ENCODE measurements around the gene PRKCZ.
"Not testable (repeated sequence)": the region's sequence is repeated elsewhere in the genome, so short reads cannot be mapped to it uniquely, and the experiment has no call there.

PRKCZ gene

GRCh38 chr1:2111674-2112035 is 61.4 kb downstream of the PRKCZ start:
- Histone ChIP-seq H3K27ac (ENCODE audit: low read depth, low read length) (no peak overlapping the region), H3K4me3 (ENCODE audit: low read depth, low read length) (no peak overlapping the region), H3K36me3 (ENCODE audit: control insufficient read depth, insufficient read depth, low read length) (peaks cover 5% of the 10 kb centered on the region; the same call in 1 of the 2 replicates)

DNA sequence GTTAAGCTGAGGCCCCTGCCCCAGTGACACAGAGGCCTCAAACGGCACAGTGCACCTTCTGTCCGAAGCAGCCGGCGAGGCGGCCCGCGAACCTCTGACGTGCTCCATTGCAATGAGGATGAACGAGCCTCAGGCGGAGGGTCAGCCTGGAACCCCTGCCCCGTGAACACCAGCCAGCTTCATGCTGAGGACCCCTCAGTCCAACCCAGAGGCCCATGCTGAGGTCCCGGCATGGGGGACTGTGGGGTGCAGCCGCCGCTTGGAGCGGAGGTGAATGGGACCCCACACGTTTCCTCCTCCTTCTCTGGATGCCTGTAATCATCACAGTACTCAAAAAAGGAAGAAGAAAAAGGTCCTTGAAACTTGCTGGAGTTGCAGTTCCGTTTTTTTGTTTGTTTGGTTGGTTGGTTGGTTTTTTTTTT is 62.1 kb downstream of the PRKCZ start:
- peaks cover 21% of the 10 kb centered on the region for H3K4me1 ChIP-seq (ENCODE audit: control insufficient read depth, insufficient read depth, low read length)

More at GRCh38 chr1:2111674-2112035, 61.4 kb downstream of the PRKCZ start:
- Histone ChIP-seq H3K4me1 (ENCODE audit: control insufficient read depth, insufficient read depth, low read length) (peaks cover 19% of the 10 kb centered on the region), H3K9ac (ENCODE audit: low read length) (no peak overlapping the region), H3K27me3 (ENCODE audit: control insufficient read depth, insufficient read depth, low read length) (no peaks in the 10 kb centered on the region; the same call in 1 of the 2 replicates), H3K9me3 (ENCODE audit: control insufficient read depth, insufficient read depth, low read depth, low read length) (no peaks in the 10 kb centered on the region)

GRCh38 chr1:2113620-2114135 is 63.5 kb downstream of the PRKCZ start:
- peaks cover 21% of the 10 kb centered on the region for H3K4me1 ChIP-seq (ENCODE audit: control insufficient read depth, insufficient read depth, low read length)
- no peaks in the 10 kb centered on the region; the same call in 1 of the 2 replicates for H3K27me3 ChIP-seq (ENCODE audit: control insufficient read depth, insufficient read depth, low read length)
- no peaks in the 10 kb centered on the region for H3K36me3 ChIP-seq (ENCODE audit: control insufficient read depth, insufficient read depth, low read length)
- no peak overlapping the region for H3K9ac ChIP-seq (ENCODE audit: low read length)
- H3K9me3 ChIP-seq (ENCODE audit: control insufficient read depth, insufficient read depth, low read depth, low read length) = peaks cover under 1% of the 10 kb centered on the region; the same call in 1 of the 2 replicates
- no peak overlapping the region for H3K4me3 ChIP-seq (ENCODE audit: low read depth, low read length)
- no peak overlapping the region for H3K27ac ChIP-seq (ENCODE audit: low read depth, low read length)

More for the DNA sequence above, 62.1 kb downstream of the PRKCZ start:
- no peak overlapping the region for H3K27ac ChIP-seq (ENCODE audit: low read depth, low read length)
- H3K27me3 ChIP-seq (ENCODE audit: control insufficient read depth, insufficient read depth, low read length) = no peaks in the 10 kb centered on the region; the same call in 1 of the 2 replicates
- H3K36me3 ChIP-seq (ENCODE audit: control insufficient read depth, insufficient read depth, low read length) = no peaks in the 10 kb centered on the region
- no peak overlapping the region for H3K9ac ChIP-seq (ENCODE audit: low read length)
- no peaks in the 10 kb centered on the region for H3K9me3 ChIP-seq (ENCODE audit: control insufficient read depth, insufficient read depth, low read depth, low read length)
- no peak overlapping the region for H3K4me3 ChIP-seq (ENCODE audit: low read depth, low read length)

- H3K27me3 ChIP-seq (ENCODE audit: control insufficient read depth, insufficient read depth, low read length); H3K27ac ChIP-seq (ENCODE audit: low read depth, low read length); H3K9ac ChIP-seq (ENCODE audit: low read length); H3K36me3 ChIP-seq (ENCODE audit: control insufficient read depth, insufficient read depth, low read length); H3K9me3 ChIP-seq (ENCODE audit: control insufficient read depth, insufficient read depth, low read depth, low read length); H3K4me3 ChIP-seq (ENCODE audit: low read depth, low read length): not testable (repeated sequence)
- H3K4me1 ChIP-seq (ENCODE audit: control insufficient read depth, insufficient read depth, low read length) = peaks cover 21% of the 10 kb centered on the region
These were observed 64.4 kb downstream of the PRKCZ start for GRCh38 chr1:2114635-2115007.

DNA sequence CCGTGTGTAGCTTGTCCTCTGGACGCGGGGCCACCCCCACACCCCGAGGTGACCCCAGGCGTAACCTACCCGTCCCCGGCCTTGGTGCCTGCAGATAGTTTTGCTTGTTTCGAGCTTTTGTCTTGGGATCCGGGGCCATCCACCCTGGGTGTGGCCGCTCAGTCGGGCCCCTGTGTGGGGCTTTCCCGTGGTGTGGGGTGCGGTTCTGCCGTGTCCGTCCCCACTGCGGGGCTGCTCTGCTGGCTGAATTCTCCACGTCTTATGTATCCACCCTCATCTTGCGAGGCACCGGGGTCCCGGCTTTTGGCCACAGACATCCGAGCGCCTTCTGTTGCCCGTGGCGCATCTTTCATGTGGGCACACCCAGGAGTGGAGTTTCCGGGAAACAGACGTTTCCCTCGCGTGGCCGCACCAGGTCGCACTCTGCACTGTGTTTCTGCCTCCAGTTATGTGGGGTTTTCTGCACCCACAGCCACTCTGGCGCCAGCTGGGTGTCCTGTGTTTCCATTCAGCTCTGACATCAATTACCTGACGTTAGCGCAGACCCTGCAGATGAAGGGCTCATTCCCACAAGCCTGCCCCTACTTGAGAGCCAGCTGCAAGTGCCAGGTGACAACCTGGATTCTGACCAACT is 64.9 kb downstream of the PRKCZ start:
- Histone ChIP-seq H3K9me3 (ENCODE audit: control insufficient read depth, insufficient read depth, low read depth, low read length) (peaks cover 3% of the 10 kb centered on the region; the same call in 1 of the 2 replicates), H3K4me1 (ENCODE audit: control insufficient read depth, insufficient read depth, low read length) (peaks cover 21% of the 10 kb centered on the region), H3K4me3 (ENCODE audit: low read depth, low read length) (no peak overlapping the region), H3K27ac (ENCODE audit: low read depth, low read length) (no peak overlapping the region), H3K9ac (ENCODE audit: low read length) (no peak overlapping the region), H3K36me3 (ENCODE audit: control insufficient read depth, insufficient read depth, low read length) (no peaks in the 10 kb centered on the region), H3K27me3 (ENCODE audit: control insufficient read depth, insufficient read depth, low read length) (no peaks in the 10 kb centered on the region; the same call in 1 of the 2 replicates)

DNA sequence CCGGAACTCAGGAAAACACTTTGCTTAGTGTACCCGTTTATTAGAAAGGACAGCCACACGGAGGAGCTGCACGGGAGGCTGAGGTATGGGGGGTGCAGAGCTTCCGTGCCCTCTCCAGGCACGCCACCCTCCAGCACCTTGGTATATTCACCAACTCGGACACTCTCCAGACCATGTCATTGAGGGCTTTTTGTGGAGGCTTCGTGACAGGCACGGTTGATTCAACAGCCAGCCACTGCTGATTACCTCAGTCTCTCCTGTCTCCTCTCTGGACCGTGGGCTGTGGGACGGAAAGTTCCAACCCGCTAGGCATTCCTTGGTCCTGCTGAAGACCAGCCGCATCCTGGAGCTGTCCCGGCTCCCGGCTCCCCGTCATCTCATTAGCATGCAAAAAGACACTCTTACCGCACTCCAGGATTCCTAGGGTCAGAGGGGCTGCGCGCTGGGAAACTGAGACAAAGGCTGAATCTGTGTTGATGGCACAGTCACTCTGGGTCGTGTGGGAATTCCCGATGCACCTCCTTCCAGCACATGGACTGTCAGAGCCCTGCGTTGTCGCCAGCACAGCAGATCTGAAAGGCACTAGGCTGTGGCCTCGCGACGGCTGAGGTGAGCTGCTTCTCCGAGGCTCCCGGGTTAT is 65.6 kb downstream of the PRKCZ start:
- H3K4me1 ChIP-seq (ENCODE audit: control insufficient read depth, insufficient read depth, low read length) = peaks cover 21% of the 10 kb centered on the region
- H3K27ac ChIP-seq (ENCODE audit: low read depth, low read length) = no peak overlapping the region
- no peak overlapping the region for H3K9ac ChIP-seq (ENCODE audit: low read length)
- H3K9me3 ChIP-seq (ENCODE audit: control insufficient read depth, insufficient read depth, low read depth, low read length) = peaks cover 3% of the 10 kb centered on the region; the same call in 1 of the 2 replicates
- peak overlapping the region; percentile 16; the same call in 1 of the 2 replicates for H3K4me3 ChIP-seq (ENCODE audit: low read depth, low read length)
- H3K36me3 ChIP-seq (ENCODE audit: control insufficient read depth, insufficient read depth, low read length) = no peaks in the 10 kb centered on the region
- no peaks in the 10 kb centered on the region; the same call in 1 of the 2 replicates for H3K27me3 ChIP-seq (ENCODE audit: control insufficient read depth, insufficient read depth, low read length)

- Histone ChIP-seq H3K4me1 (ENCODE audit: control insufficient read depth, insufficient read depth, low read length) (peaks cover 19% of the 10 kb centered on the region), H3K4me3 (ENCODE audit: low read depth, low read length) (no peak overlapping the region), H3K27me3 (ENCODE audit: control insufficient read depth, insufficient read depth, low read length) (no peaks in the 10 kb centered on the region; the same call in 1 of the 2 replicates)
These were observed 69.7 kb downstream of the PRKCZ start for GRCh38 chr1:2119886-2120285.

GRCh38 chr1:2121101-2121691 is 71.0 kb downstream of the PRKCZ start:
- peaks cover 10% of the 10 kb centered on the region for H3K9me3 ChIP-seq (ENCODE audit: control insufficient read depth, insufficient read depth, low read depth, low read length)
- H3K9ac ChIP-seq (ENCODE audit: low read length) = no peak overlapping the region
- H3K27me3 ChIP-seq (ENCODE audit: control insufficient read depth, insufficient read depth, low read length) = no peaks in the 10 kb centered on the region; the same call in 1 of the 2 replicates
- no peak overlapping the region for H3K27ac ChIP-seq (ENCODE audit: low read depth, low read length)
- H3K4me1 ChIP-seq (ENCODE audit: control insufficient read depth, insufficient read depth, low read length) = peaks cover 13% of the 10 kb centered on the region
- no peaks in the 10 kb centered on the region for H3K36me3 ChIP-seq (ENCODE audit: control insufficient read depth, insufficient read depth, low read length)
- H3K4me3 ChIP-seq (ENCODE audit: low read depth, low read length) = no peak overlapping the region

More at GRCh38 chr1:2119886-2120285, 69.7 kb downstream of the PRKCZ start:
- H3K27ac ChIP-seq (ENCODE audit: low read depth, low read length) = no peak overlapping the region
- no peak overlapping the region for H3K9ac ChIP-seq (ENCODE audit: low read length)
- no peaks in the 10 kb centered on the region for H3K36me3 ChIP-seq (ENCODE audit: control insufficient read depth, insufficient read depth, low read length)
- peaks cover 10% of the 10 kb centered on the region for H3K9me3 ChIP-seq (ENCODE audit: control insufficient read depth, insufficient read depth, low read depth, low read length)

- not testable (repeated sequence) for H3K4me3 ChIP-seq (ENCODE audit: low read depth, low read length); H3K9ac ChIP-seq (ENCODE audit: low read length); H3K27me3 ChIP-seq (ENCODE audit: control insufficient read depth, insufficient read depth, low read length); H3K4me1 ChIP-seq (ENCODE audit: control insufficient read depth, insufficient read depth, low read length); H3K27ac ChIP-seq (ENCODE audit: low read depth, low read length); H3K9me3 ChIP-seq (ENCODE audit: control insufficient read depth, insufficient read depth, low read depth, low read length); H3K36me3 ChIP-seq (ENCODE audit: control insufficient read depth, insufficient read depth, low read length)
These were observed 71.6 kb downstream of the PRKCZ start for GRCh38 chr1:2121794-2122193.

DNA sequence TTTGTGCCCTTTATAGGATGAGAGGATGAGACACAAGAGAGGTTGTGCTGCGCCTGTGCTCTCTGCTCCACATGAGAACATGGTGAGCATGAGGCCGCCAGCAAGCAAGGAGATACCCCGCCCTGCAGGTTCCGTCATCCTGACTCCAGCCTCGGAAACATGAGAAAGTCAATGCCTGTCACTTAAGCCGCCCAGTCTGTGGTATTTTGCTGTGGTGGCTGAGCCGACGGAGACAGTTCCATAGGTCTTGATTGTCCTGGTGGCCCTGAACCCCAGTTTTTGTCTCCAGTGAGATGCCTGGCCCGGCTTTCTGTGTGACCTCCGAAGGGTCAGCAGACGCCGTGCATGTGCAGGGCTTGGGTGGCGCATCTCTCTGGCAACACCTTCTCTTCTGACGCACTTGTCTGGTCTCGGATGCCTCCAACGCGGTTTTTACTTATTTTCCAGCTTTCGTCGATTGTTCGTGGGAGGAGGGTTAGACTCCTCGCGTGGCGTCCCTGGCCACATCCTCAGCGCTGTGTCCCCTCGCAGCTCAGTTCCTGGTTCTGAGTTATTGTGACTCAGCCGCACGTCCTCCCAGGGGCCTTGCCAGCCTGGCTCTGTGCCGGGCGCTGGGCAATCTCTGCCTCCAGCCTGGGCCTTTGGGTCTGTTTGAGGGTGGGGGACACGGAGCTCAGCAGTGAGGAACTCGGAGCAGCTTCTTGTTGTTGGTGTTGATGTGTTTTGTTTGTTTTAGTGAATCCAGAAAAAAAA is 74.4 kb downstream of the PRKCZ start:
- Histone ChIP-seq H3K27ac (ENCODE audit: low read depth, low read length) (no peak overlapping the region), H3K9ac (ENCODE audit: low read length) (no peak overlapping the region), H3K36me3 (ENCODE audit: control insufficient read depth, insufficient read depth, low read length) (no peaks in the 10 kb centered on the region), H3K27me3 (ENCODE audit: control insufficient read depth, insufficient read depth, low read length) (no peaks in the 10 kb centered on the region), H3K9me3 (ENCODE audit: control insufficient read depth, insufficient read depth, low read depth, low read length) (peaks cover 7% of the 10 kb centered on the region; the same call in 1 of the 2 replicates), H3K4me3 (ENCODE audit: low read depth, low read length) (no peak overlapping the region), H3K4me1 (ENCODE audit: control insufficient read depth, insufficient read depth, low read length) (peaks cover 7% of the 10 kb centered on the region)
